ENCODE results near the gene FUBP1.
"Not testable (repeated sequence)": the region's sequence is repeated elsewhere in the genome, so short reads cannot be mapped to it uniquely, and the experiment has no call there.

Gene FUBP1

DNA sequence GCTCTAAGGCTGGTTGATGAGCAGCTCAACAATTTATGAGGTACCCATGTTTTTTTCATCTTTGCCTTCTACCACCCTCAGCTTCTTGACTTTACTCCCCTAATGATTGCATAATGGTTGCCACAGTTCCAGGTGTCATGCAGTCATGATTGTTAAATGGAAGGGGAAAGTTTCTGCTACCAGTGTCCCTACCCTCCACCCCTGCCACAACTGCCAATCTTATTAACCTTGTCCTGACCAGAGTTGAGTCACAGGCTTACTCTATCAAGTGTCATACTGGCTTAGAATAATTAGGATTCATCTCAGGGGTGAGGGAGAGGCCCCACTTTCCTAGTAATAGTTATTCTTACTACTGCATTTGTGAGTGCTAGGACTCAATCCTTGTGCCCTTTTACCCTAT, 7.9 kb upstream of the FUBP1 start:
- peak in 1 of 2 experiments; percentile 17 for DNase-seq

DNA sequence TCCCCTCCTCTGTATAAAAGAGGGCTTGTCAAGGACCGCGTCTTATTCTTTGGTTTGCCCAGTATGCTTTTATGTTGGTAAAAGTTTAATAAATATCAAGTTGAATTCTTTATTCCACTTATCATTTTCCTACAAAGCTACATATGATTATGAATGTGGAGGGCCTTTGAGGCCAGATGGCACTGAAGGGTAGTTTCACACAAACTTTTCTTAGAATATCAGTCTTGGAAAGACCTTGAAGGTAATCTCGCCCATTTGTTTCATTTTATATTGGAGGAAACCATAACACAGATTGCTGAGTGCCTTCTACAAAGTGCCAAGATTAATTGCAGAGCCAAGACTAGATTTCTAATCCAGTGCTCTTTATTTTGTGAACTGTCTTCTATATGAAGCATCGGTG, 5.8 kb upstream of the FUBP1 start:
- no peak for DNase-seq

DNA sequence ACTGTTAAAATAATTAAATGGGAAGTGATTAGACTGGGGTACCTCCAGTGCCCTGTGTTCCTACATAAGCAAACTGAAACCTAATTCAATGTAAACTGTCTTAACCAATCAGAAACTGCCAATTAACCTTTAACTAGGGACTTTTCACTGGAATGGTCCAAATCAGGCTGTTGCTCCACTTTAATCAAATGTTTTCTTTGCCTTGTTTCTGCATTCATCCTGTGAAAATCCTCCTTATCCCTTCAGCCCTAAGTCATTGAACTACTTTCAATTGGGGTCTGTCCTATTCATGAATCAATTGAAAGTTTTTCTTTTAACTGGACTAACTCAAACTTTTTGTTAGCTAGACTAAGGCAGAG, 5.1 kb upstream of the FUBP1 start:
- no peak for DNase-seq

DNA sequence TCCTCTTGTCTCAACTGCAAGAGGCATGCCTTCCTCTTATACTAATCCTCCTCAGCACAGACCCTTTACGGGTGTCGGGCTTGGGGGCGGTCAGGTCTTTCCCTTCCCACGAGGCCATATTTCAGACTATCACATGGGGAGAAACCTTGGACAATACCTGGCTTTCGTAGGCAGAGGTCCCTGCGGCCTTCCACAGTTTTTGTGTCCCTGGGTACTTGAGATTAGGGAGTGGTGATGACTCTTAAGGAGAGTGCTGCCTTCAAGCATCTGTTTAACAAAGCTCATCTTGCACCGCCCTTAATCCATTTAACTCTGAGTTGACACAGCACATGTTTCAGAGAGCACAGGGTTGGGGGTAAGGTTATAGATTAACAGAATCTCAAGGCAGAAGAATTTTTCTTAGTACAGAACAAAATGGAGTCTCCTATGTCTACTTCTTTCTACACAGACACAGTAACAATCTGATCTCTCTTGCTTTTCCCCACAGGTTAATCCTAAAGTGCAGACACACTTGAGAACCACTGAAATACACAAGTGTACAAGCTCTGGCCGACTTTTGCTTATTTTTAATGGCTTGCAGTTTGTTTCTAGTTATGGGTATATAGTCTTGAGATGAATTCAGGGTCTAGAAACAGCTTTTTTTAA, 4.6 kb upstream of the FUBP1 start:
- not testable (repeated sequence) for DNase-seq

DNA sequence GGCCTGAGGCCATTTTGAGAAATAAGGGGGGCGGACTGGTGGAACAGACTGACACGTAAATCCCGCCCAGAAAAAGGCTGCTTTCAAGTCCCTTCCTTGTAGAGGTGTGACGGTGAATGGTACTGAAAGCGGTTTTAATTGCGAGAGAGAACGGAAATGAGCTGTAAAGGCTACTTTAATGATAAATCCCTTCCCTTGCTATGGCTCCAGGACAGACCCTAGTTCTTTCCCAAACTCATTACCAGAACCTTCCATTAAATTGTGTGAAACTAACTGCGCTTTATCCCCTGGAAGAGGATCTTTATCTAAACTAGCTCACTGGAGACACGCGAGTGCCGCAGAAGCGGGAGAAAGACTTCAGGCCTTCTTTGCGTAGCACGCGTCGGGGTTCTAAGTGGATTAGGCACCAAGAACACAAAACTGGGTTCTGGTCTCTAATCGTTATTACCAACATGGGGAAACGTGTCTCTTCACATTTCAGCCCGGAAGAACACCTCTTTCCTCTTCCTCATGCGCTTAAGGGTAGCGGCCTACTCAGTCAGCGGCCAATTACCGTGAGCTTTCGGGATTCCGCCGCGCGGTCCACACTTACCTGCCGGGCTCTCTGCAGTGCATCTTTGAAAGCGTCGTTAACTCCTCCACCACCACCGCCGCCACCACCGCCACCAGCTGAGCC, 441 bp downstream of the FUBP1 start:
- DNase-seq, result peak; percentile 64 to 80

DNA sequence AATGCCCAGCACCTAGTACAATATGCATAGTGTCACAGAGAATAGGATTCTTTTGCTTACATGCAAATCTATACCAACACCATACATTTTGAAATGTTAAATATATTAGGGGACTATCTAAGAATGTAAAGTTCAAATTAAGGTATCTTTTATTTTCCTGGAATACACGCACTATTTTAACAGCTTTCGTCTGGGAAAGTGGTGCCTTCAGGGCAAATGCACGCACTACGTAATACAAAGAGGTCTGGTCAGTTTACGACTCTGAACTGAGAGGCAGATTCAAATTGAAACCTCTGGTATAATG, 931 bp downstream of the FUBP1 start:
- no peak for DNase-seq

DNA sequence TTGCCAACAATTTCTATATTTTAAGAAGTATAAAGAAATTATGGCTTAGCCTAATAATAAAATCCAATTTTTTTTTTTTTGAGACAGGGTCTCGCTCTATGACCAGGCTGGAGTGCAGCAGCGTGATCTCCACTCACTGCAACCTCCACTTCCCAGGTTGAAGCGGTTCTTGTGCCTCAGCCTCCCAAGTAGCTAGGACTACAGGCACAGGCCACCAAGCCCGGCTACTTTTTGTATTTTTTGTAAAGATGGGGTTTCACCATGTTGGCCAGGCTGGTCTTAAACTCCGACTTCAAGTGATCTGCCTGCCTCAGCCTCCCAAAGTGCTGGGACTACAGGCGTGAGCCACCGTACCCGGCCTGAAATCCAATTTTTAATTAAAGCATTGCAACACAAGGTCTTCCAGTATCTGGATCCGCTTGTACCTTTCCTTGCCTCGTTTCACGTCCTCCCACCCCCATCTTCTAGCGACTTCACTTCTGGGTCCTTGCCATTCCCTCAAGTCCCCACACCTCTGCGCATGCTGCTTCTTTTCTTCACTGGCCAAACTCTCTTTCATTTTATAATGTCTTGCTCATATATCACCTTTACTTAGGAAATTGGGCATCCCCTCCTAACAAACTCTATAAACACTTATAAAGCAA, 2.3 kb downstream of the FUBP1 start:
- peak in 1 of 2 experiments; percentile 15 for DNase-seq

DNA sequence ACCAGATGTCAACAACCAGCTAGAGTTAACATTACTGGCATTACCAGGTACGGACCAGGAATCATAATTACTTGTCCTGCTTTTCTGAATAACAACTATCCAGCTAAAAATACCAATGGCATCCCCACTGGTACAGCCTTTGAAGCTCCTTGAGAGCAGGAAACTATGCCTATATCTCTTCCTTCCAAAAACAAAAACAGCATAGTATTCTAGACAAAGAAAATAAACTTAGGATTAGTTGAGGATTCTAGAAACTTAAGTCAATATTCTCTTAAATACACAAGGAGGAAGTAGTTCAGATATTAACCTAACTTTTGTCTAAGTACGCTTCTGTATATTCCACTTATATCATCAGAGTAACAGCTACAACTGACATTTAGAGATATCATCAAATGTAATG, 3.0 kb downstream of the FUBP1 start:
- no peak for DNase-seq

DNA sequence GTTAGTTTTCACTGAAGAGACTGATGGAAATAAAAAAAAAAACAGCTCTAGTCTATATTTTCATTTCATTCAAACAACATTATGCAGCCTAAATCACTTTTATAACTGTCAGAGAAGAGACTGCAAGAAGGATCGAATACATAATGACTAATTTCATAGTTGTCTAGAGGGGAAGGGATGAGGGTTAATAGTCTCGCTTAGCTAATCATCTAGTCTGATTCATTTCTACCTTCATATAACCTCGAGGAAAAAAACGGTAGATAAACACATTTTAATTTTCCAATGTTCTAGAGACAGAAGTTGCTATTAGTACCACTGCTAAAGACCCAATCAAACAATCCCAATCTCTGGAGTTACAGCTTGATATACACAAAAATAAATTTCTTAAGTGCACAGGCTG, 3.5 kb downstream of the FUBP1 start:
- DNase-seq, result no peak

DNA sequence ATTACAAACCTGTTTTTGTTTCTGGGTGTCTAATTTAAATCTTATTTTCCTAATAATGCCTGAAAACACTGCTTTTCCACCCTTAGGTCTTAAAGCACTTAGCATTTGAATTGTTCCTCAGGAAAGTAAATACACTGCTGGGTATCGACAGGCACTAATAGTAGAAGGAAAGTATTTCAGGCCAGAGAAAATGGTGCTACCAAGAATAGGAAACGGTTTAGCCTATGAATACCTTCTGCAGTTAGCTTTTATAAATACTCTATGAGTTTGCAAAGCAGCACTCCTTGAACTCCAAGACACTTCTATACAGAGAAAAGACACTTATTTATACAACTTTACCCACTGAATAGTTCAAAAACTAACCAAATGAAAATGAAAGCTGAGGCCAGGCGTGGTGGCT, 6.8 kb downstream of the FUBP1 start:
- DNase-seq, result no peak

DNA sequence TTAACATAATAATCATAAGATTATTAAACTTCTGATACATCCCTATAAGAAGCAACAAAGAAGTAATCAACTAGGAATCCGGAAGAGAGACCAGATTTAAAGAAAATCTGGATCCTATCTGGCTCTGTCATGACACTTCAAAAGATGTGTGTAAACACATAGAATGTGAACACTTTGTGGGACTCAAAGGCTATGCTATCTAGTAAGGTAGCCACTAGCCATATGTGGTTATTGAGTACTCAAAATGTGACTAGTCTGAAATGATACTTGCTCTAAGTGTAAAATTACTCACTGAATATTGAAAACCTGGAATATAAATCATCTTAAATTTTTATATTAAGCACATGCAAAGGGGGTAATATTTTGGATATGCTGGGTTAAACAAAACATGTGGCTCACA, 8.7 kb downstream of the FUBP1 start:
- no peak for DNase-seq

DNA sequence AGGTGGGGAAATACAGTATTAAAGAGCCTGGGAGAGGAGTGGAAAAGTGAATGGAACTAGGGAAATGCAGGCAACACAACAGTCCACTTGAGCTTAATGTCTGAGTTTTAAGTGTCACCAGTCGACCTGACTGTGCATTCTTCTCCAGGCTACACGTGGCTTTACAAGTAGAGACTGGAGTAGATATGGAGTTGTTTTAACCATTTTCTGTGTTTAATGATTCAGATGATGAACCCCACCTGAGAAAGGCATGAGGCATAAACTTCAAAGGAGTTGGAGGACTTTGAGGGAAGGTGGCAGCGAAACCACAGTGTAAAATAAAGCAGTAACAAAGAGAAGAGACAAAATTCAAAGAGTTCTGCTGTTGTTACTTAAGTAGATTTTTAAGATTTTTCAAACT, 12.6 kb downstream of the FUBP1 start:
- no peak for DNase-seq

DNA sequence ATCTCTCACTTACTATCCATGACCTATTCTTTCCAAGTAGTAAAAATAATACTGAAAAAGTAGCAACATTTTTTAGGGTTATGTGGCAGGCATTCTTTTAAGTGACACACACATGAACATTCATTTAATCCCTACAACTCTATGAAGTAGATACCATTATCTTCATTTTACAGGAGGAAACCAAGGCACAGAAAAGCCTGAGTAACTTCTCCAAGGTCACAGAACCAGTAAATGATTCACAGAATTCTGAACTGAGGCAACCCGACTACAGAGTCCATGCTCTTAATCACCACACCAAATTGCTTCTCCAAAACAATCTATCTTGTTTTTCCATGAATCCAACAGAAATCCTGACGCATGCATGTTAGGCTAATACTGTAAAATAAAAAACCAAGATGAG, 17.5 kb downstream of the FUBP1 start:
- no peak for DNase-seq

DNA sequence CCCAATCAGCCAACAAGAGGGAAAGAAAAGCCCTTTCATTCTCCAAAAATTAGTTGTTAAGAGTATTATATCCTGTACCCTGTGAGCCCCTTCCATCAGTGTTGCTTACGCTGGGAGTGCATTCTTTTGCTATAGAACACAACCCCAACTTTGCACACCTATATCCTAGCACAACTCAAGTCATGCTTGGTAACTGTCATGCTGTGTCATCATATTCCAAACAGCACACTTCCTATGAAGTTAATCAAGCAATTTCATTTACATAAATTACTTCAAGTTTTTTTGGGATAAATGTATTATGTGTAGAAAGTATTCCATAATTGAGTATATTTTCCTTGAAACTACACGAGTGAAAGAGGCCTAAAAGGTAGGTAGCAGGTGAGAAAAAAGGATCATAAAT, 20.0 kb downstream of the FUBP1 start:
- no peak for DNase-seq

DNA sequence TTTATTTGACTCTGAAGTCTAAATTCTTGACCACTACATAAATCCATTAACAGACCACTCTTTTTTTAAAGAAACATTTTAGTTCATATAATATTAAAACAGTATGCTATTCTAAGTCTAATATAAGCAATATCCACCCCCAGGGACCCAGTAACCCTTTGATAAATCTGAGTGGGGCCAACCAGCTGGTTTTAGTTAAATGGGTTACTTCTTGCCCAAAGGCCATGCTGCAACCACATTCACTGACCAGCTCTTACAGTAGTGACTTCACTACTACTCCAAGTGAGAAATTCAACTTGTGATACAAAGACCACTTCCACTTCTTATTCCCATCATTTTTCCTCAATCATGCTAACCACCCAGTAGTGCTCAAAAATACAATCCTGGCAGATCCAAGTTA, 20.5 kb downstream of the FUBP1 start:
- DNase-seq, result no peak

DNA sequence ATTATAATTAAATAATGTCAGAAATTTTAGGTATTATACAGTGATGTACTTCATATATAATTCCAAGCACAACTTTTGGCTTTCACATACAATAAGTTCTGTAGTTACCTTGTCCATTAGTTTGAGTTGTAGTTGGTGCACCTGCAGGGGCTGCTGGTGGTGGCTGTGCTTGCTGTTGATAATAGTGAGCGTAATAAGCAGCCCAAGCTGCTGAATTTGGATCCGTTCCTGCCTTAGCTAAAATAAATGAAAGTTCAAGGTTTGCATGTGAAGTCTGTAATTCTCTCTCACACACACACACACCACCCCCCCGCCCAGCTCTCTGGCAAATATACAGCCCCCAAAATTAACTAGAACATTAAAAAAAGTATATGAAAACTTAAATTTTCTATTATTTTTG, 22.4 kb downstream of the FUBP1 start:
- DNase-seq, result no peak

DNA sequence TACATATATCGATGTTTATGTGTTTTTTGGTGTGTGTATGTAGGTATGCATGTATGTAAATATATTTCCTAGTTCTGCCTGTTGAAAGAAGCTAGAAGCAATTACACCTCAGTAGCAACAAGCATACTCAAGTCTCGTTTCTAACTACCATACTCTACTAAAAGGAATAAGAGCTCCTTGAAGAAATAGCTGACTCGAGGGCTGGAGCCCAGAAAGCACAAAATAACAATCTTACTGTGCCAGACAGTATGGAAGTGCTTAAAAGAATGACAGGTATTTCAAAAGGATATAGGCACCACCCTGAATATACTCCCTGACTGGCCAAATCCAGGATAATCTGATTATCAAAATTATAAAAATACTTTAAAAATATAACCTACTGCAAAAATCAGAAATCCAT, 23.2 kb downstream of the FUBP1 start:
- DNase-seq, result no peak

DNA sequence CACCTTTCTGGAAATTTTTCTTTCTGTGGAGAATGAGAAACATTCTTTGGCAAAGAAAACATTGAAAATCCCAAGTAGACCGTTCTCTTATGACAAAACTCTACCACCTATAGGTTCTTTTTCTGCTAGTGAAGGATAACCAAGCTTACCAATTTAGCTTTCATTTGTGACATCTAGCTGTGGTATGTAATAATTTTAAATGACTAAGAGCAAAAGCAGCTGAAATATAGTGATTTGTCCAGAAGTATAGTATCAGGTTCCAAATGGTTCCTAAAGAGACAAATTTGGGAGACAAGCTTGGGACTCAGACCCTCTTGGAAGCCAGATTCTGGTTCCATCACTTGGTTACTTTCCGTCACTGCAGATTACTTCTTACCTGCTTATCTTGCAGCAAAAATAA, 24.4 kb downstream of the FUBP1 start:
- DNase-seq, result no peak

DNA sequence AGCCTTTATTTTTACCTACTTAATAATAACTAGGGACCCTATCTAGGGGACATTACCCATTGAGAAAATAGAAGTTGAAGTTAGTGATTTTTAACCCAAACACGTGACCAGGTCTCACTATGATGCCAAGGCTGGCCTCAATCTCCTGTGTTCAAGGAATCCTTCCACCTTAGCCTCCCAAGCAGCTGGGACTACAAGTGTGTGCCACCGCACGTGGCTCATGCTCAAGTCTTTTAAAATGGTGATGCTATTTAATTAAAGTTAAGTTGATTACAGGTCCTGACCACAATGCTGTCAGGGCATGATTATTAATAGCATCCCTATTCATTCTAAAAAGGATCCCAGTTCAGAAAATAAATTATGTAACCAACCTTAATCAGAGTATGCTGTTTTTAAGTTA, 25.0 kb downstream of the FUBP1 start:
- no peak for DNase-seq

DNA sequence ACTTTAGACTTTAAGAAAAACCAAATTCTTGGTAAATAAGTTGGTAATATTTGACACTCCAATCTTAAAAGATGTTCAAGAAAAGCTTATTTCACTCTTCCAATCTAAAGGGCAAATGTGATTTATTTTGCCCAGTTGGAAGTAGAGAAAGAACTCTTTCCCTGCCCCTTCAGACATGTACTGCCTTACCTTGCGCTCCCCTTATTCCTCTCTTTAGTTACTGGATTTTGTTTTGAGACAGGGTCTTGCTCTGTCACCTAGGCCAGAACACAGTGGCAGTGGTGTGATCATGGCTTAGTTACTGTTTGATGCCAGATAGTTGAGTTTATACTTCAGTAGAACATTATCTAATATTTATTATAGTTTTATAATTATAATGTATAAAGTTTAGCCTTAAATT, 27.5 kb downstream of the FUBP1 start:
- no peak for DNase-seq

DNA sequence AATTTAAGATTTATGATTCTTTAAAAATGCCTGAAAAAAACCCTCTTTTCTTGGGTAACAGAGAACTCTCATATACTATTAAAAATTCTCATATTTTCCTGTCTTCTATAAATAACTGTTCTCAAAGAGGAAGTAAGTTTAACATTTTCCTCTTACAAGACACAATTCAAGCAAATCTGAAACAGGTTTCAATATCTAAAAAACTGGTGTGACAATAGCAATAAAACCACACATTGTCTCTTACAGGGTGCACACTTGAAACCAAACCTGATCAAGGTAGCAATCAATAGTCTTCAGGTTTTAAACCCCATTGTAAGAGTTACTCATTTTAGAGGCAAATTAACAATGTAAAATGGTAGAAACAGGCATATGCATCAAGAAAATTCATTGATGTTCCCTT, 28.0 kb downstream of the FUBP1 start:
- DNase-seq, result no peak

DNA sequence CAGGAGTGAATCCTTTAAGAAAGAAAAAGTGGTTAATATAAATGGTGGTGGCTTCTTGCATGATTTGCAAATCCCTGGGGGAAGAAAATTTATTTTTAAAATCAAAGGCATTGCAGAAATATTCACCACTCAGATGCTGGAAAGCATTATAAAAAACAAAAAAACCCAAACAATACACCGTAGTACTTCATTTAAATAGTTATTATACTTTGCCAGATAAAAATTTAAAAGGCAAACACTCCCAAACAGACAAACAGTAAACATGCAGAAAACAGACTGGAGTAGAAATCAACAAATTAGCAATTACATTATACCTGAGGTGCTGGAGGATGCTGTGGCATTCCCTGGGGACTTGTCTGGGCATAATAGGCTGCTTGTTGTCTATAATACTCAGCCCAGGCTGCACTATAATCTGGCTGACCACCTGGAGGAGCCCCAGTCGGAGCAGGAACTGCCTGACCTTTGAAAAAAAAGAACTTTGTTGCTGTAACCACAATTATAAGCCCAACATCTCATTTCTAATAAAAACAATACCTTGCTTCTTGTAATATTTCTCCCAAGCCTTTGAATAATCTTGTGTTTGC, 29.9 kb downstream of the FUBP1 start:
- DNase-seq, result no peak

DNA sequence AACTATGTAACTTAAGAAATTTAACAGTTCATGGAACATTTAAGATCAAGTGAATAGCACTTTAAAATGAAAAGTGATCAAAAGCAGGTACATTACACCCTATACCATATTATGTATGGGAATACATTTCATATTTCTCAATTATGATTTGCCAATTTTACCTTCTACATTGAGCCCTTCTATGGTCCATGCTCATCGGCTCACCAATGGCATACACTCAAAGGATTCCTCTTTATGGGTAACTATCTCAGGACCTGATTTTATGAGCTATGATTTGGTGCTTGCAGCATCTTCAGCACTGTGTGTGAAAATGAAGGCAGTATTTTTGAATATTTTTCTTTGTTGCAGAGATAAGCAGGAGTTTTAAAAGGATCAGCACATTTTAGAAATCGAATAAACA, 33.5 kb downstream of the FUBP1 start:
- DNase-seq, result no peak

DNA sequence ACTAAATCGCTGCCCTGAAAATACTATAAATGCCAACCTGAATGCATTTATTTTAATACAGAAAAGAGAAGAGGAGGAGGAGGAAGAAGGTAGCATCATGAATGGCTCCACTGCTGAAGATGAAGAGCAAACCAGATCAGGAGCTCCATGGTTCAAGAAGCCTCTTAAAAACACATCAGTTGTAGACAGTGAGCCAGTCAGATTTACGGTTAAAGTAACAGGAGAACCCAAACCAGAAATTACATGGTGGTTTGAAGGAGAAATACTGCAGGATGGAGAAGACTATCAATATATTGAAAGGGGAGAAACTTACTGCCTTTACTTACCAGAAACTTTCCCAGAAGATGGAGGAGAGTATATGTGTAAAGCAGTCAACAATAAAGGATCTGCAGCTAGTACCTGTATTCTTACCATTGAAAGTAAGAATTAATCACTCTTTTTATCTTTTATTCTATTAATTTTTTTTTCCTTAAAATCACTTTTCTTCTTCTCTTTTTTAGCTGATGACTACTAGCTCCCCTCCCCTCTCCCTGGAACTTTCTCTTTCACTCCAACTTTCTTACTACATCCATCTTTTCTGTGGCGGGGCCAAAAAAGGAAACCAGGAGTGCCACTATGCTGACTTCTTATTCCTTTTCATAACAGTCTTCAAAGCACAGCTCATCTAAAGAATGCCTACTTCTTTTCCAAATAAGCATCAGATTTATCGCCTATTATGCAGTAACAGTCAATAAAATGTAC, 36.3 kb downstream of the FUBP1 start:
- no peak for DNase-seq

All from activated CD4-positive, alpha-beta T cell treated with anti-CD3 and anti-CD28 coated beads, Interleukin-2, amount 50 U/mL, for 48 hours (primary cell).